Suprapubic skin (tissue), 4 donors: ENCODE results near the gene NCKAP5. TPM values are rescaled to one million over a fixed set of nuclear protein-coding genes. Genes with fewer than 3 reads are reported as not detected.

Source experiments
- DNase-seq, 2 donors: peaks; one replicate each; pipeline ENCODE4 v3.0.0-alpha.2; 2019; ENCODE audit warnings: low spot score in 2 of 2
- H3K27ac ChIP-seq: fragments of 200-600 bp; sonication (generic); one replicate; pipeline ENCODE4 v1.5.1; 2019
- H3K27me3 ChIP-seq: fragments of 200-600 bp; sonication (generic); one replicate; pipeline ENCODE4 v1.5.1; 2019
- H3K36me3 ChIP-seq: fragments of 200-600 bp; sonication (generic); one replicate; pipeline ENCODE4 v1.5.1; 2019
- H3K4me1 ChIP-seq: fragments of 200-600 bp; sonication (generic); one replicate; pipeline ENCODE4 v1.5.1; 2019
- H3K4me3 ChIP-seq: fragments of 200-600 bp; sonication (generic); one replicate; pipeline ENCODE4 v1.5.1; 2019; ENCODE audit warnings: mild to moderate bottlenecking
- H3K9me3 ChIP-seq: fragments of 200-600 bp; sonication (generic); one replicate; pipeline ENCODE4 v1.5.1; 2019
- CTCF ChIP-seq, 2 donors: fragments of 200-600 bp in 1 of 2; fragments of 450-650 bp in 1 of 2; sonication (generic) in 1 of 2; IDR thresholded peaks; one replicate each; pipeline ENCODE4 v1.5.1; 2016 to 2019; ENCODE audit warnings: antibody characterized with exemption in 2 of 2, mild to moderate bottlenecking in 1 of 2, moderate library complexity in 1 of 2
- EP300 ChIP-seq: sonication (generic); formaldehyde crosslinking; IDR thresholded peaks from one replicate; pipeline ENCODE4 v1.6.1; 2017; ENCODE audit warnings: antibody characterized with exemption
- POLR2A ChIP-seq, 2 donors: fragments of 450-650 bp; IDR thresholded peaks; one replicate each; pipeline ENCODE4 v1.6.1; 2017; ENCODE audit warnings: antibody characterized with exemption in 2 of 2, mild to moderate bottlenecking in 2 of 2, moderate library complexity in 2 of 2
- POLR2AphosphoS5 ChIP-seq, 3 donors: sonication (generic); formaldehyde crosslinking; IDR thresholded peaks; one replicate each; pipeline ENCODE4 v1.6.1; 2017; ENCODE audit warnings: antibody characterized with exemption in 3 of 3
- WGBS: methylation state at CpG from one replicate; pipeline ENCODE4 v1.1.5; 2018; 5-methylcytosine and 5-hydroxymethylcytosine counted together
- total RNA-seq, 4 donors: library from RNA; depleted of rRNA; stranded (reverse); fragments of >200 nt; gene quantifications; one replicate each; pipeline ENCODE4 v1.1.0, GENCODE V29; 2016

The NCKAP5 gene
- total RNA-seq, 4 donors from 2014 or later = 2.8 to 6.4 (median 4.2) TPM

- Histone ChIP-seq H3K27me3 (no peaks in the 10 kb centered on the region), H3K4me3 (no peak overlapping the region), H3K9me3 (no peaks in the 10 kb centered on the region), H3K4me1 (no peaks in the 10 kb centered on the region), H3K27ac (no peak overlapping the region), H3K36me3 (no peaks in the 10 kb centered on the region)
- WGBS = 87% methylated on average over 5 of the region's 5 CpGs
- TF ChIP-seq POLR2A (IDR thresholded peaks at IDR 0.05) (no peak), CTCF (IDR thresholded peaks at IDR 0.05) (no peak), POLR2AphosphoS5 (IDR thresholded peaks at IDR 0.05) (no peak), EP300 (no peak)
- no peak for DNase-seq
Observed at GRCh38 chr2:133456156-133456555, 112.1 kb downstream of the NCKAP5 start.

GRCh38 chr2:133453032-133453431, 115.2 kb downstream of the NCKAP5 start:
- DNase-seq = no peak
- Histone ChIP-seq H3K27me3 (no peaks in the 10 kb centered on the region), H3K27ac (no peak overlapping the region), H3K4me3 (no peak overlapping the region), H3K4me1 (no peaks in the 10 kb centered on the region), H3K36me3 (no peaks in the 10 kb centered on the region), H3K9me3 (no peaks in the 10 kb centered on the region)
- TF ChIP-seq EP300 (no peak), POLR2A (IDR thresholded peaks at IDR 0.05) (no peak), CTCF (IDR thresholded peaks at IDR 0.05) (no peak), POLR2AphosphoS5 (IDR thresholded peaks at IDR 0.05) (no peak)
- 74% methylated on average over 1 of the region's 1 CpG for WGBS

- Histone ChIP-seq H3K9me3 (no peaks in the 10 kb centered on the region), H3K4me3 (no peak overlapping the region), H3K27me3 (no peaks in the 10 kb centered on the region), H3K4me1 (no peaks in the 10 kb centered on the region), H3K36me3 (no peaks in the 10 kb centered on the region), H3K27ac (no peak overlapping the region)
- 62% methylated on average over 2 of the region's 2 CpGs for WGBS
- TF ChIP-seq POLR2AphosphoS5 (IDR thresholded peaks at IDR 0.05) (no peak), EP300 (no peak), CTCF (IDR thresholded peaks at IDR 0.05) (no peak), POLR2A (IDR thresholded peaks at IDR 0.05) (no peak)
- DNase-seq = no peak
Observed at GRCh38 chr2:133452583-133452982, 115.7 kb downstream of the NCKAP5 start.

GRCh38 chr2:133452146-133452545, 116.1 kb downstream of the NCKAP5 start:
- no peak for DNase-seq
- H3K36me3 ChIP-seq = no peaks in the 10 kb centered on the region
- H3K4me1 ChIP-seq = no peaks in the 10 kb centered on the region
- TF ChIP-seq POLR2AphosphoS5 (IDR thresholded peaks at IDR 0.05) = no peak
- TF ChIP-seq POLR2A (IDR thresholded peaks at IDR 0.05) = no peak
- TF ChIP-seq EP300 = no peak
- no peaks in the 10 kb centered on the region for H3K9me3 ChIP-seq
- no peak overlapping the region for H3K4me3 ChIP-seq
- no peak overlapping the region for H3K27ac ChIP-seq
- H3K27me3 ChIP-seq = no peaks in the 10 kb centered on the region

GRCh38 chr2:133448195-133448594, 120.1 kb downstream of the NCKAP5 start:
- DNase-seq = no peak
- no peaks in the 10 kb centered on the region for H3K4me1 ChIP-seq
- WGBS = 85% methylated on average over 5 of the region's 5 CpGs
- TF ChIP-seq CTCF (IDR thresholded peaks at IDR 0.05) = no peak
- no peak for TF ChIP-seq POLR2A (IDR thresholded peaks at IDR 0.05)
- TF ChIP-seq POLR2AphosphoS5 (IDR thresholded peaks at IDR 0.05) = no peak
- TF ChIP-seq EP300 = no peak
- H3K36me3 ChIP-seq = no peaks in the 10 kb centered on the region
- H3K27ac ChIP-seq = no peak overlapping the region
- no peaks in the 10 kb centered on the region for H3K9me3 ChIP-seq
- no peak overlapping the region for H3K4me3 ChIP-seq
- no peaks in the 10 kb centered on the region for H3K27me3 ChIP-seq

GRCh38 chr2:133447303-133447702, 121.0 kb downstream of the NCKAP5 start:
- Histone ChIP-seq H3K27me3 (no peaks in the 10 kb centered on the region), H3K27ac (no peak overlapping the region), H3K9me3 (no peaks in the 10 kb centered on the region), H3K36me3 (no peaks in the 10 kb centered on the region), H3K4me1 (no peaks in the 10 kb centered on the region), H3K4me3 (no peak overlapping the region)
- TF ChIP-seq POLR2AphosphoS5 (IDR thresholded peaks at IDR 0.05) (no peak), EP300 (no peak), CTCF (IDR thresholded peaks at IDR 0.05) (no peak), POLR2A (IDR thresholded peaks at IDR 0.05) (no peak)
- WGBS = 95% methylated on average over 5 of the region's 5 CpGs
- DNase-seq = no peak
